Hematopoietic multipotent progenitor cell treated with erythropoietin and hydrocortisone succinate and interleukin-3 and kit ligand, for 17 days (in vitro differentiated cells): ENCODE data around the gene TRMU.

ENCODE experiments used
- DNase-seq: peaks from one replicate; pipeline ENCODE4 v3.0.0-alpha.2; 2015; ENCODE audit warnings: low spot score

Gene TRMU

DNA sequence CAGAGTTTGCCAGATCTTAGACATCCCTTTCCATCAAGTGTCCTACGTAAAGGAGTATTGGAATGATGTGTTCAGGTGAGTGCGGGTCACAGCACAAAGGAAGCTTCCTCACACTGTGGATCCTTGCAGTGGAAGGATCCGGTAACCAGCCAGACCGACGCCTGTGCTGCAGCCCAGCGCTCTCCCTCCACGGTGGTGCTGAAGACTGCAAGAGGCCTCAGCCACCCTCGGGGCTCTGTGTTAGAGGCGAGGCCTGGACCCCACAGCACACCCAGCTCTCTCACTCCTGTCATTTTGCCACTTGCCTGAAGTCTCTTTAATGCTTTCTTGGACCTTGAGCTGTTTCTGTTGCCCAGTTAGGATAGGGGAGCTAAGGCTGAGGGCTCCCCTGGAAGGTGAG, 2.4 kb downstream of the TRMU start:
- DNase-seq: no peak

GRCh38 chr22:46338636-46339035, 3.1 kb downstream of the TRMU start:
- DNase-seq: no peak

DNA sequence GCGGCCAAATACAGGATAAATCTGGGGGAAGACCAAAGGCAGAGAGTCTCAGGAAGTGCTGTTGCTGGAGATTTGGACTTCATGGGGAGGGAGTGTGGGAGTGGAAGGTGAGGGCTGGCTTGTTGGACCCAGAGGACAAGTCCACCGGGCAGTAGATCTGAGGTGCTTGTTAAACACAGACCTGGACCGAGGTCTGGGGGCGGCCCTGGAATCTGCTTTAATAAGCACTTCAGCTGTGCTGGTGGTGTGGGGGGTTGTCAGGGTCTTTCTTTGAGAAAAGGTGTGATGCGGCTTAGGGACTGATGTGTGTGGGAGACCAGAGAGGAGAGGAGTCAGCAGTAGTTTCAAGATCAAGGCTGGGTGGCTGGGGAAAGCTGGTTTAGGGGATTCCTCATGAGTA, 4.4 kb downstream of the TRMU start:
- no peak for DNase-seq

GRCh38 chr22:46340676-46341075, 5.2 kb downstream of the TRMU start:
- DNase-seq: no peak

GRCh38 chr22:46346680-46347405, 11.3 kb downstream of the TRMU start:
- DNase-seq: no peak

- DNase-seq: no peak
Observed at GRCh38 chr22:46347646-46348045, 12.1 kb downstream of the TRMU start.

DNA sequence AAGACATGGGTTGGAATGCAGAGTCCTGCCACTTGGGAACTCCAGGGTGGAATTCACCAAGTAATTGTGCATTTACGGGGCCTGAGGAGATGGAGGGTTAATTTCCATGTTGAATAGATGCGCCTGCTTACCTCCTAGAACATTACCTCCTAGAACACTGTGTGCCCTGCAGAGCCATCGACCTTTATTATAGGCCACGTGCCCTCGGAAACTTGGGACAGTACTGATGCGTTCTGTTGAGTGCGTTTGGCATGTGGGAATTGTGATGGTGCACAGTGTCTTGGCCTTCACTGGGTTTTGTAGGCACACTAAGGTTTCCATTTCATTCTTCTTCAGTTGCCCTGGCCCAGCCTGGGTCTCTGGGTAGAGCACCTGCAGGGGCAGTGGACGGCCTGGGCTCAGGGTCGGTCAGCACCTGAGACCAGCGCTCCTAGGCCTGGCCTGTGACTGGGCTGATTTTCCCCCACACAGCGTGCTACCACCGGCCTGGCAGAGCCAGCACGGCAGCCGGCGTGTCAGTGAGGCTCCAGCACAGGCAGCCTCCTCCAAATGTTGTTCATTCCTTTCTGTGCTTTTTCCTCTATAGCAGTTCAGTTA, 12.7 kb downstream of the TRMU start:
- DNase-seq: no peak

DNA sequence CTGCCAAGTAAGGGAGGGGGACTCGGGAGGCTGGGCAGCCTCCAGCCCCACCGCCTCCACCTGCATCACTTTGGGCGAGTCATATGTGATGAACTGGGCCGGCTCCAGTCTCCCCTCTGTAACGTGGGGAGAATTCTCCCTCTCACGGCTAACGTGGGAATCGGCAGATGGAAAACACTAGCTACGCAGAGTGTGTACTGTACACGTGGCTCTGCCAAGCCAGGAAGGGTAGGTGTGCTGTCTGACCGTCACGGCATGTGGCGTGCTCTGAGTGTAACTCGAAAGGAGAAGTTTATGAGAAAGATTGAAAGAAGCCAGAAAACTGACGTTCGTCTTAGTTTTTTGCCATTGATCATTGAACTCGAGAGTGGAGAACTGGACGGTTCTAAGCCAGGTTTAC, 13.7 kb downstream of the TRMU start:
- no peak for DNase-seq

DNA sequence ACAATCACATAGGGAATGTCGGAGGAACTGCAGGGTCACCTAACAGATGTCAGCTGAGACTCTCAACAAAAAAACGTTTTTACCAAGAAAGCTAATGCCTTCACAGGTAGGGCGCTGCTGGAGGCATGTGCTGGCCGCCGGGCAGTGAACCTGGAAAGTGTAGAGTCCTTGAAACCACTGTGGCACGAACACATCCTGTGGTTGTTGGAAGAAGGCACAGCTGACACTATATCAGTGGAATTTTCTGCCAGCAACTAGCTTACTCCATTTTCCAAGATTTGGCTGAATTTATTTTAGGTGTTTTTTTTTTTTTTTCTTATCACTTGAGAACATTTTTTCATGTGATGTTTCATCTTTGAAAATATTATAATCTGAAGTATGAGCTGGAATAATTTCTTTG, 14.2 kb downstream of the TRMU start:
- no peak for DNase-seq

- DNase-seq: no peak
Observed at GRCh38 chr22:46350121-46350520, 14.6 kb downstream of the TRMU start.

DNA sequence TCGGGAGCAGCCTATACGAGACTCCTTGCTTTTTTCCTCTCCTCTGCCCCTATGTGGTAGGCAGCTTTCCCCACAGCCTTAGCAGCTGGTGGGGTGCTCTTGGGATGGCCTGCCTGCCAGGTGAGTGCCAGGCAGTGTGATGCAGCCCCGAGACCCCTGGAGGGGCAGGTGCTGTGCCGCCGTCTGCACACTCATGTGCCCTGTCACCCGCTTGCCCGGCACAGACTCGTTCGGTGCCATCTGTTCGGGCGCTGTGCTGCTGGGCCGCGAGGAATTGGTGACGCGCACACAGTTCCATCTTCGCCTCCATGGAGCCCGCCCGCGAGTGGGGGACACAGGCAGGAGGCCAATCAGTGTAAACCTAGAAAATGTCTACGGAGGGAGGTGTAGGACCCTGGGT, 15.1 kb downstream of the TRMU start:
- DNase-seq: no peak

GRCh38 chr22:46351131-46351735, 15.7 kb downstream of the TRMU start:
- no peak for DNase-seq

- DNase-seq: no peak
Observed at GRCh38 chr22:46351767-46352166, 16.3 kb downstream of the TRMU start.

DNA sequence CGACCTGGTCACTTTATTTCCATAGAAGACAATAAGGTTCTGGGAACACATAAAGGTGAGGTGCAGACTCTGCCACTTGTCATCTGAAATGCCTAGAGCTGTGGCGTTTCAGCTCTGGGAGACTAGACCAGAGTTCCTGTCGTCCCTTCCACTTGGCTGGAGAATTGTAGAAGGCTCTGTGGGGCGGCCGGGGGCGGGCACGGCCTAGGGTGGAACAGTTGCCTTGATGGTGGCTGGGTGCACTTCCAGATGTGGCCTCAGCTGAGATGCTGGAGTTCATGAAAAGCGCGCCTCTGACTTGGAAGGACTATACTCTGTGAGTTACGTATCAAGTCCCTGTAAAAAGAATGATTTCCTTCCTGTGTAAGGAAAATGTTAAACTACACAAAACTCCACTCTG, 16.8 kb downstream of the TRMU start:
- DNase-seq: no peak

GRCh38 chr22:46352691-46353386, 17.3 kb downstream of the TRMU start:
- no peak for DNase-seq

DNA sequence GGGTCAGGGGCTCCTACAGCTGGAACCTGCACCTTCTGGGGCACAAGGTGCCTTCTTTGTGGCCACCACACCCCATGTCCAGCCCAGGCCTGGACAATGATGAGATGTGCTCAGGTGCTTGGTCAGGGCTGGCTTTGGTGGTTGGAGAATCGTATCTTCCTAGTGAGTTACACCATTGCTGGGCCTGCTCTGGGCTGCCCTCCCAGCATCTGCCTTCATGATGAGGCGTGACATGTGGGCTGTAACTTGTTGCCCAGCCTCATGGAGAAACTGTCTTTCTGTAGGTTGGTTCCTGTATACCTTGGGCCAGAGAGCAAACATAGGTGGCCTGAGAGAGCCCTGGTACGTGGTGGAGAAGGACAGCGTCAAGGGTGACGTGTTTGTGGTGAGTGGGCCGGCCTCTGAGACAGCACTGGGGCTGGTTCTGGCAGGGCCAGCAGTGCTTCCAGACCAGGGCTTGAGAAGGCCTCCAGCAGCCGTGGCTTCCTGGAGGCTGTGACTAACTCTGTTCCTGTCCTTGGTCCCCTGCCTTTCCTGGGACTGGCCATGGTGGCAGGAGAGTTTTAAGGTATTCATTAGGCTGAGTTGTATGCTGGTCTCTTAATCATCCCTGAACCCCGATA, 18.1 kb downstream of the TRMU start:
- no peak for DNase-seq

- DNase-seq: no peak
Observed at GRCh38 chr22:46354176-46354992, 18.9 kb downstream of the TRMU start.

- DNase-seq: no peak
Observed at GRCh38 chr22:46354993-46355305, 19.4 kb downstream of the TRMU start.

GRCh38 chr22:46355369-46355995, 20.0 kb downstream of the TRMU start:
- DNase-seq: peak; percentile 35

DNA sequence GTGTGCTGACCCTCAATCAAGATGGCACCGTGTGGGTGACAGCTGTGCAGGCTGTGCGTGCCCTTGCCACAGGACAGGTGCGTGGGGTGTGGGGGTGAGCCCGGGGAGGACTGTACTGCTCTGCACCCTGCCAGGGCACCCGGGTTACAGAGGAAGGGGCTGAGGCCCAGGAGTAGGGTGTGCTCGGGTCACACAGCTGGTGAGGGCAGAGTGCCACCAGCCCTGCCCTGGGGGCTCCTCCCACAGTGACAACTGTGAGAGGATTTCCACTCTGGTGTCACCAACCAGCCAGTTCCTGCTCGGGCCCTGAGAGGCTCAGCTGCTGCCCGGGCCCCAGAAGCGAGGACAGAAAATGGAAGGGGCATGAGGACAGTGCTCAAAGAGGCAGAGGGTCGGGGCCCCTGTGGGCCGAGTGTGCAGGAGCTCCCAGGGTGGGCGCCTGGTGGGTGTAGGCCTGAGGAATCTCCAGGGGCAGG, 20.5 kb downstream of the TRMU start:
- no peak for DNase-seq
